Hematopoietic multipotent progenitor cell (in vitro differentiated cells): Measurements from ENCODE around the gene UBTD1. TPM values are rescaled to one million over a fixed set of nuclear protein-coding genes. Genes with fewer than 3 reads are reported as not detected.
"Not testable (repeated sequence)": the region's sequence is repeated elsewhere in the genome, so short reads cannot be mapped to it uniquely, and the experiment has no call there.

Experiments
- DNase-seq, 3 donors: peaks; one replicate each; pipeline ENCODE4 v3.0.0-alpha.2; 2011 to 2015; ENCODE audit warnings: low read depth in 2 of 3, low spot score in 2 of 3
- total RNA-seq: library from RNA; depleted of rRNA; stranded (reverse); fragments of >200 nt; gene quantifications from one replicate; pipeline ENCODE4 v1.2.3, GENCODE V29; 2012

UBTD1 gene
- total RNA-seq, 1 donor = 4.6 TPM

DNA sequence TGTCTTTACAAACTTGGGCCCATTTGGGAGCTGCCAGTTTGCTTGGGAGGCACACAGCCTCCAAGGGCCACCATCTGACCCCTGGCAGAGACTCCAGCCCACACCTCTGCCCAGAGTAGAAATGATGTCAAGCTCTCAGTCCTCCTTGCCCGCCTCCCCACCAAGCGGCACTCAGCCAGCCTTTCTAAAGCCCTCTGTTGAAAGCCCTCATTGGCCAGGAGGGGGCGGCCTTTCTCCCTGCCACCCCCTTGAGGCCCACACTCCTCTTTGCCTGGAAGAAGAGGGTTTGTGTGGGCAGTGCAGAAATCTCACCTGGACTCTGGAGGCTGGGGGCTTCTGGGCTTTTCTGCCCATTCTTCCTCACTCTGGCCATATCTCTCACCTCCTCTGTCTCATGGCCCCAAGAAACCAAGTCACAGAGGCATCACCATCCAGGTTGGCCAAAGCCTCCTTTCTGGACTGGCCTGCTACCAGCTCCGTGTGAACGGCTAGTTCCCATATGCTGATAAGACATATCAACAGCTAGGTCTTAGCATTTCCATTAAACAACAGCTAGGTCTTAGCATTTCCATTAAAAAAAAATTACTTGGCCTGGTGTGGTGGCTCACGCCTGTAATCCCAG, 36.1 kb downstream of the UBTD1 start:
- peak in 2 of 3 donors; percentile 33 to 61 for DNase-seq

DNA sequence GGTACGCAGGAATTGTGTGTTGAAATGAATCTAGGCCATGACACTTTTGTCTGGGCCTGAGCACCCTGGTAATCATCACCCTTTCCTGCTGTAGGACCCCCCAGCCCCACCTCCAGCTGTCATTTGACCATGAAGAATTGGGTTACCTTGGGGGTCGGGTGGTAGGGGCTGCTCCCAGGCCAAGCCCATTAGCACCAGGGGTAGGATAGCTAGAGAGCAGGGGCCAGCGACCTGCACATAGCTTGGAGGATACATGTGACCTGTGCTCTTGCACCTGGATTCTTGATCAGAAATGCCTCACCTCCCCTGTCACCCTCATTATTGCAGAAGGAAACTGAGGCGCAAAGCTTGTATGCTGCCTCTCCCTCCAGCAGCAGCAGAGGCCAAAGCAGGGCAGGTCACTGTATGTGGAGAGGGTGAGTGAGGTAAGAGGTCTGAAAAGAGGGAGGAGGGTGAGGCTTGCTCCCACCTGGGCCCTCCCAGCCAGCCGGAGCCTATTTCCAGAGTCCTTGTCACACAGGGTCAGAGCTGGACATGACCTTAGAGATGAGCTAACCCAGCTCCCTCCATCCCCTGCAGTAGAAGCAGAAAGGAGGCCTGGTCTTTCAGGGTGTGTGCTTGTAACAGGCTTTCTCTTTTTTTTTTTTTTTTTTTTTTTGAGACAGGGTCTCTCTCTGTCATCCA, 38.6 kb downstream of the UBTD1 start:
- no peak for DNase-seq

DNA sequence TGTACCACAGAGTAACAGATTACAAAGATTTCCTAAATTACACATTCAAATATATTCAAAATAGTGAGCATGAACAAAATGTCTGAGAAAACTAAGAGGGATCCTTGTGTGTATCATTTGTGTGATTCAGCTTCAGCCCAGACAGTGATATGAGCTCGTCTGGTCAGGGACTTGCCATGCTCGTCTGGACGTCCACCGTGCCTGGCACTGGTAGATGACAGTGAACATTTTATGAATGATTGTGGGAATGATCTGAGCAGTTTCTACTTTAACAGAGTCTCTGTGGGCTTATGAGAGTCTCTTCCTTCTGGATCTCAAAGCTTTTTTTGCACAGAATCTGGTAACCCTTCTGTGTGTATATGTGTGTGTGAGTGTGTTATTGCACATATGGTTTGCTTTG, 39.7 kb downstream of the UBTD1 start:
- DNase-seq = no peak

DNA sequence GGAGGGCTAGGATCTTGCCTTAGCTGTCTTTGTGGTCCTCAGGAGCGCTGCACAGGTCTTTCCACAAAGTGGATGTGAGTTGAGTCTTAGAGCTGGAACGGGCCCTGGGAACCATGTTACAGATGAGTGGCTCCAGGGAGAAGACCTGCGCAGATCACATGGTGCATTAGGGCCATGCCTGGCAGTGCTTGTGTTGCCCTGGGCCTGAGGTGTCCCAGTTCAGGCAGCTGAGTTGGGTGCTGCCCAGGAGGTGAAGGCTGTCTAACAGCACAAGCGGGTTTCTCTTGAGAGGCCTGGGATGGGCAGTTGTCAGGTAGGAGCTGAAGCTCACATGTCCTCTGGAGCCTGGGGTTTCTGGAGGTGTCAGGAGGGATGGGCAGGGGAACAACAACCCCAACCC, 40.1 kb downstream of the UBTD1 start:
- no peak for DNase-seq

DNA sequence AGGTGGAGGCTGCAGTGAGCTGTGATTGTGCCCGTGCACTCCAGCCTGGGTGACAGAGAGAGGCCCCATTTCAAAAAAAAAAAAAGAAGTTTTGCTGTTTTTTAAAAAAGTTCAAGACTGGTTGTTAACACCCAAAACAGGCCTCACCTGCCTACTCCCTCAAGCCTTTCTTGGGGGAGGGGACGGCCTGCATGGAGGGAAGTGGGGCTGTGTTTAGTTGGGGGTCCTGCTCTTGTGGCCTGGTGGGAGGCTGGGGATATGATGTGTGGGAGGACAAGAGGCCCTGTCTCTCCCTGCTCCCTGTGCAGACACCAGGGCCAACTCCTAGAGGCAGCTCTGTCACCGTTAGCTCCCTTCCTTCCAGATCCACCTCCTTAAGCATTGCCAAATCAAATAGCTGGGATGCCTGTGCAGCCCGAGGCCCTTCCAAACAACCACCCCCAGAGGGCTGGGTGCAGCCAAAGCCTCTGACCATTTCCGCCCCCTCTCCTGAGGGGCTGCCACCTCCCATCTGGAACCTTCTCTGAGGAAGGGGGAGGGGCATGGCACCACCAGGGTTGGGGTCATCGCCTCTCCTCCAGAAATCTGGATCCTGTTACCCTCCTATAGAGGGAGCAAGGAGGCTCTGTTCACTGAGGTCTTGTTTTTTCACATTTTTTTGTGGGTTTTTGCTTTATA, 40.9 kb downstream of the UBTD1 start:
- no peak for DNase-seq

DNA sequence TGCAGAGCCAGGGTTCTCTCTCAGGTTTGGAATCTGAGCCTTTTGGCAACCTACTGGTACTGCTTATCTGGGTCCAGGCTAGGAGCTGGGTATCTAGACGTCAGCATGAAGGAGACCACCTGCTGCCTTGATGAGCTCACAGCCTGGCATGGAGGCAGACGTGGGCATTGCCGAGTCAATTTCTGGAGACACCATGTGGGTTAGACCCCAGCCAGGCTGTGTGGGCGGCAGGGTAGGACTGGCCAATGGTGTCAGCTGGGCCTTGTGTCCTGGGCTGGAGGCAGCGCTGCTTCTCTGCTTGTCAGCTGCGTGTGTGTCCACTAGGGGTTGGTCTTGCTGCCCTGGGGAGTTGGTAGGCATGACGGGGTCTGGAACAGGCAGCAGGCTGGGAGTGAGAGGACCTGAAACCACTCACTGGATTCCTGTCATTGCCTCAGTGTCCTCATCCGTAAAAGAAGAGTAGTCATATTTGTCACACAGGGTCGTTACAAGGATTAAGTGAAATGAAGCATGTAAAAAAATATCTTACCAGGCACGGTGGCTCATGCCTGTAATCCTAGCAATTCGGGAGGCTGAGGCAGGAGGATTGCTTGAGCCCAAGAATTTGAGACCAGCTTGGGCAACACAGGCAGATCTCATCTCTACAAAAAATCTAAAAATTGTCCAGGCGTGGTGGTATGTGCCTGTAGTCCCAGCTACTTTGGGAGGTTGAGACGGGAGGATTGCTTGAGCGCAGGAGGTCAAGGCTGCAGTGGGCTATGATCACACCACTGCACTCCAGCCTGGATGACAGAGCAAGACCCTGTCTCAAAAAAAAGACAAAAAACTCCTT, 42.2 kb downstream of the UBTD1 start:
- no peak for DNase-seq

DNA sequence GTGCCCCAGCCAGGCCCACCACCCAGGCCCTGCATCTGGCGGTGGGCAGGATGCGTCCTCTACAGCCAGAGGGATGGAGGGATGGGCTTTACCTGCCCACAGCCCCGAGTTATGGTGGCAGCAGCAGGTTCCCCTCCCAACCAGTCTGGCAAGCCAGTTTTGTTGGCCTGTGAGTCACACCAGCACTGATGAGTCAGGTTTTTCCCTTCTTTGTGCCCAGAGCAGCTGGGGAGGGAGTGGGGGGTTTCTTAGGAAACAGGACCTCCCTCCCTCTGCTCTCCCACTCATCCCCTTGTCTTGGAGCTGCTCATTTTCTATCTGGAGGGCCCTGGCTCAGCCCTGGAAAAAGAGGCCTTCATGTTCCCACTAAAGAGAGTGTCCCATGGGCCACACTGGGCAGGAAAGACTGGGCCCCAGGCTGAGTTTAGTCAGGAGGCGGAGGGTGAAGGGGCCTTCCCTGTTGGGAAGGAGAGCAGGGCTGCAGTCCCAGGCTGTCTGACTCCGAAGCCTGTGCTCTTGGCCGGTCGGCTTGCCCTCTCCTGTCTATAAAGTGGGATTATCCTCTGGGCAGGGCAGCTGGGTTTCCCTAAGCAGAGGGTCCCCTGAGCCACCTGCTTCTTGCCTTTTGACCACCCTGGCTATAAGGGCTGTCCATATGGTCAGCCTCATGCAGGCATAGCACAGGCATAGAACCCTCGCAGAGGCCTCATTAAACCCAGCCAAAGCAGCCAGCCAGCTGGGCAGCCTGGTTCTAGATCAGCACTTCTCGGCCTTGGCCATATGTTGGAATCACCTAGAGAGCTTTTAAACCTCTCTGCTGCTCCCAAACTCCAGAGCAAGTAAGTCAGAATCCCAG, 43.7 kb downstream of the UBTD1 start:
- peak in 2 of 3 donors; percentile 40 to 81 for DNase-seq

DNA sequence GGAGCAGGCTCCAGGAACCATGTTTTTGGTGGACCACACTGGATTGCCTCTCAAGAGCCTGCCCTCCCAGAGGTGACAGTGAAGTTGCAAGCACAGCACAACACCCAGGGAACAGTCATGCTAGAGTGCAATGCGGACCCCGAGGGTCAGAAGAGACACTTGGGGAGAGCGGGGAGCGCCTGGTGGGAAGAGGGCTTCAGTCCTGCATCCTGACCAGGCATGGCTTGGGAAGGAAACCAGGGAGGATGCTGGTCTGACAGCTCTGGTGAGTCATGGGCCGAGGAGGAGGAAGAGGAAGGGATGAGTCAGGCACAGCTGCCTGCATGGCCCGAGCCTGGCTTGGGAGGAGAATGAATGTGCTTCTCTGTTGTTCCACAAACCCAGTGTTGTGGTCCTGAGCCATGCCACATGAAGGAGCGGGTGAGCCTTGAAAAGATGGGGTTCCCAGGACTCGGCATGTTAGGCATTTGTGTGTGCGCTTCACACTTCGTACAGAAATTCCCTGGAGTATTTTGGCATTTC, 44.4 kb downstream of the UBTD1 start:
- DNase-seq = peak in 2 of 3 donors; percentile 61 to 89

DNA sequence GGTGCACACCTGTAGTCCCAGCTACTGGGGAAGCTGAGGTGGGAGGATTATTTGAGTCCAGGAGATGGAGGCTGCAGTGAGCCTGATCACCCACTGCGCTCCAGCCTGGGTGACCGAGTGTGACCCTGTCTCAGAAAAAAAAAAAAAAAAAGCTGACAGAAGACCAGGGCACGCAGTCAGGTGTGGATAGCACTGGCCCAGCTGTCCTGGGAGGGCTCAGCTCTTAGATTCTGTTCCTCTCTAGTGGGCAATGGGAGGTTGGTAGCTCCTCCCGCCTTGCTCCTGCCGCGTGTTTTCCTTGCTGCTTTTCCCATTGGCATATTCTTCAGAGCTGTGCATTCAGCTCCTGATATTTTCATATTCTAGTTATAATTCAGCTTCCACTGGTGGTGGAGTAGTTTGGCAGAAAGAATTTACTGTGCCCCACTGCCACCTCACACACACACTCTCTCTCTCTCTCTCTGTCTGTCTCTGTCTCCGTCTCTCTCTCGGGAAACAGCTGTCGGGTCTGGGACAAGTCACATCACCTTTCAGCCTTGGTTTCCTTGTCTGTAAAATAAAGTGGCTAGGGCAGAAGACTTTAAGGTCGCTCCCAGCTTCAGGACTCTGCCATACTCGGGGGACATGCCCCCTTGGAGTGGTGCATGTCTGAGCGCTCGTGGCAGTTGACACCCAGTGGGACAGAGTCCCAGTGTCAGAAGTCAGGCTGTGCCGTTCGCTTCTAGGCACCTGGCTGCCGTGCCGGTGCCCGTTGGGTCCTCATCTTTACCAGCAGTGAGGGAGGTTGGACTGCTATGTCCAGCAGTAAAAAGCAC, 47.9 kb downstream of the UBTD1 start:
- DNase-seq = no peak

DNA sequence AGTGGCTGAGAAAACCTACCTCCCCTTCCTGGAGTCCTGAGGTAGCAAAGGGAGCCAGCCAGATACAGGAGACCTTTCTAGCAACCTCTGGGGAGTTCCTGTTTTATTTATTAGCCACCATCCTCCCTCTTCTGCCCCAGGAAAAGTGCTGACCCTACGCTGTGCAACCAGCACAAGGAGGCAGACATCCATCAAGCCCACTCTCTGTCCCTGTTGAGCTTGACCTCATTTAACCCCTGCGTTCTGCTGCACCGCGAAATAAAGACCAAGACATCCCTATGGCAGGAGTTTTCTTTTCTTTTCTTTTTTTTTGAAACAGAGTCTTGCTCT, 48.5 kb downstream of the UBTD1 start:
- no peak for DNase-seq

DNA sequence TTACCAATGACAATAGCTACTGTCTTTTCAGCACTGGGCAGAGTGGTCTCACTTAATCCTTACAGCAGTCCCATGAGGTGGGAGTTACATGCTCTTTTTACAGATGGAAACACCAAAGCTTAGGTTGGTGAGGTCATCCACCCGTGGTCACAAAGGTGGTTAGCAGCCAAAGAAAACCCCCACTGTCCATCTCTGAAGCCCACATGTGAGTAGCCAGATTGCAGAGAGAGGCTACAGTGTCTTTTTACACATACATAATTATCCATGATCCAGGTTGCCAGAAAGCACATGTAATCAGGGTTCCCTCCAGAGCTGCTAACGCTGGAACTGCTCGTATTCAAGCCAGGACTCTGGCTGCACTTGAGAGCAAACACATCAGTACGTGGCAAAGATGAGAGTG, 49.2 kb downstream of the UBTD1 start:
- no peak for DNase-seq

DNA sequence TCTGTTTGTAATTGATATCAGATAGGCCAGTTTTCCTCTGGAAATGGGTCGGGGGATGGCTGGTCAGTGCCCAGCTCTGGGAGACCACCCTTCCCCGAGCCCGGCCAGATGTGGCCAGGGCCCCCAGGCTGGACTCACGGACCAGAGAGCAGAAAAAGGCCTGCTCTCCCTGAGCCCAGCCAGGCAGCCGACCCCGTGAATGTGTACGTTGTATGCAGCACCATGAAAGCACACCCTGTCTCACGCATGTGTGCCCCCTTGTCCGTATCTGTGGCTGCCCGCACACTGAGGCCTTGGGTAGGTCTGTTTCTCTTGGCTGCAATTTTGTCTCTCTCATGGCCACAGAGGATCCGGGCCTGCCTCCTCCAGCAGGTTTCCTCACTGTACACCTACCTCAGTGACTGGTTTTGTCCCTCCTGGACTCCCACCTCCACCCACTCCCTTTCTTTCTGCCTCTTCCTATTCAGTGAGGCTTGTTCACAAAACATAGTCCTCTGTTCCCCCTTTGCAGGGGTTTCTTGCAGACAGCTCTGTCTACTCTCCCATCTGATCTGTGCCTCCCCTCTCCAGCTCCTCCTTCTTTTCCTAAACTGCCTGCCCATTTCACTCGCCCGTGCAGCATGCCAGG, 50.2 kb downstream of the UBTD1 start:
- DNase-seq = no peak

DNA sequence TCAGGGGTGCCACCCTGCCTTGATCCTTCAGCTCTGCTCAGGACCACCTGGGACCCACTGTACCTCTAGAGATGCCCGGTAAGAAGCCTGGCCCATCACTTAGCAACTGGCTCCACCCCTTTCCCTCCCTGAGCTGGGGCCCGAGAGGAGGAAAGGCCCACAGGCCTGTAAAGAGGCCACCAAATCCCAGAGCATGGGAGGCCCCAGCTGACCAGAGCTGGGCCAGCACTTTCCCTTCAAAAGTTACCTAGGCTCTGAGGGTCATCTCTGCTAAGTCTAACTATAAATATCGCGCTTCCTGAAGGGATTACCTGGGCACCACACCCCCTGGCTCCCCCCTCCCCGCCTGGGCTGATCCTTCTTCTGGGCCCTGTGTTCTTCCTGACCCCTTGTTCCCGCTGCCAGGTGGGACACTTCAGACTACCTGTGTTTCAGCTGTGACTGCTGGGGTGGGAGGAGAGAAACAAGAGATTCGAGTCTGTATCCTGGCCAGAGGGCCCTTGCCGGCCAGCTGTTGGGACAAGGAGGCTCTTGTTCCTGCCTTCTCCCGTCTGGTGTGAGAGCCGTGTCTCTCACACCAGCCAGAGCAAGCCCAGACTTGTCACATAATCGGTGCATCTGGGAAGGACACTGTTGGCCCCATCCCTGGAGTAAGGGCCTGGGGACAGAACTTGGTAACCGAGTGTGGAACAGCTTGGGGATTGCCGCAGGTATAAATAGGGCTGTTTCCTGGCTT, 51.0 kb downstream of the UBTD1 start:
- no peak for DNase-seq

DNA sequence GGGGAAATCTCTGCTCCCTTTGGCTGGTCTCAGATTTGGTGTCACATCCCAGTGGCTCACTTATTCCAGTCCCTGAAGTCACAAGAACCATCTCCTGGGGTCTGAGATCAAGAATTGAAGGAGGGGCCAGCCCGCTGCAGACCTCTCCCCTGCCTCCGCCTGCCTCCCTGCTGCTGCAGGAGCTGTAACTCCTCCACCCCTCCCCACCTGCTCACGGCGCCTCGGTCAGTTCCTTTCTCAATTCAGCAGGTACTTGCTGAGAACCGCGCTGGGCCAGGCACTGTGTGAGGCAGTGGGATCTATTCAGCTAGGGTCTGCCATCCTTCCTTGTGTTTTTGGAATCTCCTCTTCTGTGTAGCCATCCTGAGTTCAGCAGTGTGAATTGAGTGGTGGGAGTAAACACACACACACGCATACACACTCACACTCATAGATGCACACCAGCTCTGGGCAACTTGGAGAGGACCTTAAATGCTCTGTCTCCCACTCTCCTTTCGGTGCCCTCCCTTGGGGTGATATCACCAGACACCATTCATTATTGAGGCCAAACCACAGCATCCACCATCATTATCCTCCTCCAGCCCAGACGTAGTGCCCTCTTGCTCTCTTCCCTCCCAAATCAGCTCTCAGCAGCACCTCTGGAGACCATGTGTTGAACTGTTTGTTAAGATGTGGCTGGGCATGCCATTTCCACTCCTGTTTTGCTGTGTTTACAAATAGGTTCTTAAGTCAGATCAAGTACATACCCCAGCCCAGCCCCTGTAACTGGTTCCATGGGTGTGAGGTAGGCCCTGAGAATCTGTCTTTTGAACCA, 51.8 kb downstream of the UBTD1 start:
- DNase-seq = no peak

DNA sequence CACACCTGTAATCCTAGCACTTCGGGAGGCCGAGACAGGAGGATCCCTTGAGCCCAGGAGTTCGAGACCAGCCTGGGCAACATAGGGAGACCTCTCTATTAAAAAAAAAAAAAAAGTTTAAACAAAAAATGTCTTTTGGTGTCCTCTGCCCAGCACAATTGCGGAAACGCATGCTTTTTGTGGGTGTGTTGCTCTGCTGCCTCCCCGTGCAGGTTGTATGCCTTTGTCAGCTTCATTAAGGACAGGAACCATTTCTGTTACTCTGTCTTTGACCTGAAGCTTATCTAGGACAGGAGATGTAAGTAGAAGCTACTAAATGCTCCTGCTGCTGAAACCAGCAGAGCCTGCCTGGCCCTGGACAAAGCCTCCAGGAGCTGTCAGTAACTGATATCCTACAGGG, 52.5 kb downstream of the UBTD1 start:
- no peak for DNase-seq

DNA sequence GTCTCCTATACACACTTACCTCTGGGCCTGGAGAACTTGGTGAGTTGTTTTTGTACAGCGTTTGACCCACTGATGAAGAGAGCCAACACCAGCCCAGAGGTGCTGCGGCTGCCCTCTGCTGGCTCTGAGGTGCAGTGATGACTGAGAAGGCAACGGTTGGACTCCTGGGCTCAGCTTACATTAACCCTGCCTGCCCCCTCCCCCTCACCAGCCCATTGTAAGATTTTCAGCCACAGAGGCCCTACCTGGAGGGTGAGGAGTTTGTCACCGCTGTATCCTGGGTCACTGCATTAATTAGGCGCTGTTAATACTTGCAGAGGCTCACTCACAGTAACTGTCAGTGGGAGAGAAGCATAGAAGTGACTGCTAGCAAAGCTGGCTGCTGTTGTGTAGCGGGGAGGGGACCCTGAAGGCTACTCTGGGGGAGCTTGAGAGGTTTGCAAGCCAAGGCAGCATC, 54.9 kb downstream of the UBTD1 start:
- DNase-seq = peak in 2 of 3 donors; percentile 50 to 59

DNA sequence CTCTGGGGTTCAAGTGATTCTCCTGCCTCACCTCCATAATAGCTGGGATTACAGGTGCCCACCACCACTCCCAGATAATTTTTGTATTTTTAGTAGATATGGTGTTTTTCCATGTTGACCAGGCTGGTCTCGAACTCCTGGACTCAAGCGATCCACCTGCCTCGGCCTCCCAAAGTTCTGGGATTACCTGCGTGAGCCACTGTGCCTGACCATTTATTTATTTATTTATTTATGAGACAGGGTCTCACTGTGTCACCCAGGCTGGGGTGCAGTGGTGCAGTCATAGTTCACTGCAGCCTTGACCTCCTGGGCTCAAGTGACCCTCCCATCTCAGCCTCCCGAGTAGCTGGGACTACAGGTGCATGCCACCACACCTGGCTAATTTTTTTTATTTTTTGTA, 55.6 kb downstream of the UBTD1 start:
- not testable (repeated sequence) for DNase-seq
